PFSK-1 (cell line): ENCODE results near the gene AGMO.

Experiments used
- POLR2AphosphoS5 ChIP-seq: IDR thresholded peaks from 2 replicates; pipeline ENCODE4 v1.6.1; 2012; ENCODE audit warnings: low read depth, mild to moderate bottlenecking, control low read depth, low read length, moderate library complexity
- SIN3A ChIP-seq: IDR thresholded peaks from 2 replicates; pipeline ENCODE4 v1.6.1; 2012; ENCODE audit warnings: mild to moderate bottlenecking, low read length, moderate library complexity, borderline replicate concordance; ENCODE audit not compliant: insufficient read depth
- TAF1 ChIP-seq: IDR thresholded peaks from 2 replicates; pipeline ENCODE4 v1.6.1; 2012; ENCODE audit warnings: low read length, control low read depth, borderline replicate concordance; ENCODE audit not compliant: insufficient read depth
- TF ChIP-seq, protein P1 (sequence below), 2 experiments: IDR thresholded peaks; 2 replicates each; pipeline versions ENCODE4 v1.6.1 to v1.8.0; 2011 to 2012; ENCODE audit warnings: low read depth in 2 of 2, low read length in 2 of 2, control low read depth in 1 of 2, inconsistent platforms in 1 of 2, mild to moderate bottlenecking in 1 of 2, moderate library complexity in 1 of 2; ENCODE audit not compliant: insufficient read depth in 1 of 2

DNA sequence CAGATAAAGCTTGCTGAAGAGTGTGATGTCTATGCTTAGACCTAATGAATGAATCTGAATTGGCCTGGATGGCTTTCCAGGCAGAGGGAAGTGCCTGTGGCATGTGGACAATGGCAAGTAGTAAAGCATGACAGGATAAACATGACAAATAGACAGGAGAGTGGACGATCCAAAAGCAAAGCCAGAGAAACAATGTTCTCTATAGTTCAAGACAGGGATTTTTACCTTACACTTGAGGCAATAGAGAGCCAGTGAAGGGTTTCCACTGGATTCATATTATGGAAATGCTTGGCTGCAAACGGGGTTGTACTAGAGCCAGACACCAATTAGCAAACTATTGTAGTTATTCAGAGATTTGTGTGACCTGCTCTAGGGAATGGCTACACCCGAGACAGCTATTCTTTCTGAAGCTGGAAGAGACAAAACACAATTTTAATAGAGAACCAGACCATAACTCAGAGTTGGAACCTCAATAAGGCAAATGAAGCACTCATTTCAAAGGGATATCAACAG is 2.3 kb downstream of the AGMO start:
- TF ChIP-seq POLR2AphosphoS5 (no peak), SIN3A (no peak), TAF1 (no peak)
- TF ChIP-seq, protein P1, sequence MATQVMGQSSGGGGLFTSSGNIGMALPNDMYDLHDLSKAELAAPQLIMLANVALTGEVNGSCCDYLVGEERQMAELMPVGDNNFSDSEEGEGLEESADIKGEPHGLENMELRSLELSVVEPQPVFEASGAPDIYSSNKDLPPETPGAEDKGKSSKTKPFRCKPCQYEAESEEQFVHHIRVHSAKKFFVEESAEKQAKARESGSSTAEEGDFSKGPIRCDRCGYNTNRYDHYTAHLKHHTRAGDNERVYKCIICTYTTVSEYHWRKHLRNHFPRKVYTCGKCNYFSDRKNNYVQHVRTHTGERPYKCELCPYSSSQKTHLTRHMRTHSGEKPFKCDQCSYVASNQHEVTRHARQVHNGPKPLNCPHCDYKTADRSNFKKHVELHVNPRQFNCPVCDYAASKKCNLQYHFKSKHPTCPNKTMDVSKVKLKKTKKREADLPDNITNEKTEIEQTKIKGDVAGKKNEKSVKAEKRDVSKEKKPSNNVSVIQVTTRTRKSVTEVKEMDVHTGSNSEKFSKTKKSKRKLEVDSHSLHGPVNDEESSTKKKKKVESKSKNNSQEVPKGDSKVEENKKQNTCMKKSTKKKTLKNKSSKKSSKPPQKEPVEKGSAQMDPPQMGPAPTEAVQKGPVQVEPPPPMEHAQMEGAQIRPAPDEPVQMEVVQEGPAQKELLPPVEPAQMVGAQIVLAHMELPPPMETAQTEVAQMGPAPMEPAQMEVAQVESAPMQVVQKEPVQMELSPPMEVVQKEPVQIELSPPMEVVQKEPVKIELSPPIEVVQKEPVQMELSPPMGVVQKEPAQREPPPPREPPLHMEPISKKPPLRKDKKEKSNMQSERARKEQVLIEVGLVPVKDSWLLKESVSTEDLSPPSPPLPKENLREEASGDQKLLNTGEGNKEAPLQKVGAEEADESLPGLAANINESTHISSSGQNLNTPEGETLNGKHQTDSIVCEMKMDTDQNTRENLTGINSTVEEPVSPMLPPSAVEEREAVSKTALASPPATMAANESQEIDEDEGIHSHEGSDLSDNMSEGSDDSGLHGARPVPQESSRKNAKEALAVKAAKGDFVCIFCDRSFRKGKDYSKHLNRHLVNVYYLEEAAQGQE (IDR thresholded peaks at IDR 0.05; ENCODE audit: insufficient read depth in 1 of 2, low read depth in 2 of 2, low read length in 2 of 2) = no peak
